HG03439 (cell line): ENCODE data around the gene STX10.

ENCODE experiments used
- ATAC-seq: cut with Tn5 transposase; IDR thresholded peaks from one replicate; pipeline ENCODE4 v1.9.1; 2021; ENCODE audit warnings: mild to moderate bottlenecking, moderate library complexity; ENCODE audit not compliant: unreplicated experiment

Gene STX10

DNA sequence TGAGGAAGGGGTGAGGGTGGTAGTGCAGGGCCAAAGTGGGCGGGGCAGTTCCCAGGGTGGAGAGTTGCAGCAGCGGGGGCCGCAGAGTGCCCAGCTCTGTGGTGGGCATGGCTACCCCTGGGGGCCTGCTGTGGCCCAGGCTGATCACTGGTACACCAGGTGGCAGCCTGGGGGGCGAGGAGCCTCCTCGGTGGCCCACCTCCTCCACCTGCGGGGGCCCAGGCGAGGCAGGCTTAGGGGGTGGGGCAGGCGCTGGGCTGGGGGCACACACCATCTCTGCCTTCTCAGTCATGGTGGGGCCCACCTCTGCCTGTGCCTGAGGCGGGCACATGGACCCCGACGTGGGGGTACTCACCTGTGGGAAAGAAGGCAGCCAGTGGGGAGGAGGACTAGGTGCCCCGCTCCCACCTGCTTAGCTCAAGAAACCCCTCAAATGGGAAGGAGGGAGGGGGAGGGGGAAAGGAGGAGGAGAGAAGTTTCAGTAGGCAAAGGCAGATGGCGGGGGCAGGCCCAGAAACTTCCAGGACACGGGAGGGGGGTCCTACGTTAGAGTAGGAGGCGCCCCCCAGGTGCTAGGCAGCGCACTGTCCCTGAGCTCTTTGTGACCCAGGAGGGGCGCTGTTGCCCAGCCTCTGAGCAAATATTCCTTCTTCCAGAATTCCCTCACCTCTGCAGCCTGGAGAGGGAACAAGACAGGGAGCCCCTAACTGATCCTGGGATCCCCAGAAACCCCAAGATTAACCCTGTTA lies 49.2 kb downstream of the STX10 start:
- ATAC-seq: no peak

GRCh38 chr19:13100031-13100588 lies 50.1 kb downstream of the STX10 start:
- no peak for ATAC-seq

DNA sequence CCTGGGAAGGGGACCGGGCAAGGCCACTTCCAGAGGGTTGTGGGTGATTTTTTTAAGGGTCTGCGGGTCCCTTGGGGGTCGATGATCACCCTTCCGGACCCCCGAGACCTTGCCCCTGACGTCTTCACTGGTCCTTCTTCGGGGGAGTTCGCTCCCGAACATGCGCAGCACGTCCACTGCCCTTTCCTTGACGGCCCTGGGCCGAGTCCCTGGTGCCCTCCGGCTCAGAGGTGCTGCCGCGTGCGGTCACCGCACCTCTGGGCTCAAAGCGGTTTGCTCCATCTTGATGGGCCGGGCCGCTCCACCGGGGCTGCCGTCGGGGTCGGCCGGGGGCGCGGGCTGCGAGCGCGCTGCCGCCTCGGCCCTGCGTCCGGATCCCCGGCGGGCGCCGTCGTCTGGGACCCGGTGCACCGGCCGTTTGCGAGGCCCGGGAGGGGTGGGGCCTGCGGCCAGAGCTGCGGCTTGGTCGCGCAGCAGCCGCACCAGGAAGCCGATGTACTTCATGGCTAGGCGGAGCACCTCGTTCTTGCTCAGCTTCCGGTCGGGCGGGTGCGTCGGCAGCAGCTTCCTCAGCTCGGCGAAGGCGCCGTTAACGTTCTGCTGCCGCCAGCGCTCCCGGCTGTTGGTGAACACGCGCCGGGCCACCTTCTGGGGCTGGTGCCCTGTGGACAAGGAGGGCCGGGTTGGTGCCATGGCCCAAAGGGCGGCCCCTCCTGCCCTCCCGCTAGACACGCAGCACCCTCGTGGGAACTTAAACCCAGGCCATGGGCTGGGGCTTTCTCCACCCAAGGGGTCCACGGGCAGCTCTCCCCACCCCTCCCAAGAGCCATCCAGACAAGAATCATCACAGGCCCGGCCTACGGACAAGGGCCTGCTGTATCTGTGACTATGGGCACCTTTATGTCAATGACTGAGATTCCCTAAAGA lies 50.8 kb downstream of the STX10 start:
- ATAC-seq: no peak

- no peak for ATAC-seq
These were observed 51.7 kb downstream of the STX10 start for GRCh38 chr19:13098277-13099072.

GRCh38 chr19:13097463-13098258 lies 52.5 kb downstream of the STX10 start:
- ATAC-seq: no peak

- ATAC-seq: no peak
These were observed 53.1 kb downstream of the STX10 start for GRCh38 chr19:13097033-13097462.

DNA sequence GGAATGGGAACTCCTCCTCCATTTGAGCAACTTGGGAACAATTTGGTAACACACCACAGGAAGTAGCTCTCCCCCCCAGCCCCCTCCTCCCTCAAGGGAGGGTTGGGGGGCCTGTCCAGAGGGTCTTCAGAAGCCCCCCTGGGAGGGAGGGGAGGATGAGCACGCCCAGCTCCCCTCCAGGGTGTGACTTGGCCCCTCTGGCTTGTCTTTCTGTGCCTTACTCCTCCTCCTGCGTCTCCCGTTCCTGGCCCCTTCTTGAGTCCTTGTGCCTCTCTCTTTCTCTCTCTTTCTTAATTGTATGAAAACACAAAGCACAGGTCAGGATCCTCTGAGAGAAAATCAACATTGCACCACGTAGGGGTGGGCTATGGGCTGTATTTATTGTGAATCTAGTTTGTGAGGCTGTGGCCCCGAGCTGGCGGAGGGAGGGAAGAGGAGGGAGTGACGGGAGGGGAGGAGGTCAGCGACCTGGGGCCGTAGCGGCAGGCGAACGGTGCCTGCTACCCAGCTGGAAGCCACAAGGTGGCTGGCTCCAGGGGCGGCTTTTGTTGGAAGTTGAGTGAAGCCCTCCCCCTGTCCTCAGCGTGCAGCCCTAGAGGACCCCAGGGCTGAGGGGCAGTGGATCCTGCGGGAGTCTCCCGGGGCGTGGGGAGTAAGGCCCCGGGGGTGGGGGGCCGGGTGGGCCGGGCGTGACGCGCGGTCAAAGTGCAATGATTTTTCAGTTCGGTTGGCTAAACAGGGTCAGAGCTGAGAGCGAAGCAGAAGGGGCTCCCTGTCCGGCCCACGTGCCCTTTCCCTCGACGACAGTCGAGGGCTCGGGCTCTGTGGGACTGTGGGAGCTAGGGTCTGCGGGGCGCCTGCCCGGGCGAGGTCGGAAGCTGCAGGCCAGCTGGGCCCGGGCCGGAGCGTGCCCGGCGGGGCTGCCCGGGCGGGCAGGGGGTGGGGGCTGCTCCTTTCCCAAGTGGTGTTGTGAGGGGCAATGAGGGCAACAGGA lies 53.9 kb downstream of the STX10 start:
- ATAC-seq: no peak

DNA sequence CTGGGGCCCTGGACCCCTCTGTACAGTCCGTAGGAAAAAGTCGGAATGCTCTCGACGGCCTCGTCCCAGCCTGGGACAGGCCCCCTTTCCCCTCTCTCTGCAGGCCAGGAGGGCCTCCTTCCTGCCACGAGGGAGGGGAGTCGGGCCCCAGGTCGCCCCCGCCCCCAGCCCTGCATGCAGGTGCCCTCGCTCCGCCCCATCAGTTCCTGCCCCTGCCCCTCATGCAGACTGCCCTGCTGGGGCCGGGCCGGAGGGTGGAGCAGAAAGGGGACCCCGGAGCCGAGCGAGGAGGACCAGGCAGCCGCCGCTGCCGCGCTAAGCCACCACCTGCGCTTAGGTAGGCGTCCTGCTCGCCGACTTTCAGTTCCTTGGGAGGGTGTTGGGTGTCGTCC lies 54.8 kb downstream of the STX10 start:
- ATAC-seq: no peak

- no peak for ATAC-seq
These were observed 55.3 kb downstream of the STX10 start for GRCh38 chr19:13094771-13095392.

DNA sequence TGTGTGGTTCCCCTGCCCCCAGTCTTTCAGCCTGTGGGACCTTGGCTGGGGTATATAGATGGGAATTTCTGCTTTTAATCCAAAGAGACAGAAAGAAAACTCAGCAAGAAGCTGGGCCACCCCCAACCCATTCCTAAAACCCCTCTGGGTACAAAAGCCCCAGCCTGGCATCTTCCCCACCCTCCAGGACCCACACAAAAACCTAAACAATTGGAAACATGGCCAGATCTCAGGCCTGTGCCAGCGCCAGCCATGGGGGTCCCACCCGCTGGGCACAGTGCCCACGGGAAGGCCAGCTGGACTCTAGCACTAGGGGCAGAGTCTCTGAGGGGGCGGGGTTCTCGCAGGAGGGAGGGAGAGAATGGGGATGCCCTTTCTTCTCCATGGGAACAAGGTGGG lies 56.1 kb downstream of the STX10 start:
- no peak for ATAC-seq
